Measurements from ENCODE around the gene ASAP2. TPM values are rescaled to one million over a fixed set of nuclear protein-coding genes. Genes with fewer than 3 reads are reported as not detected.

Gene ASAP2
- total and polyA plus RNA-seq, 2 donors (not counting 1 experiment from before 2014, with no cell fraction given): 0.04 TPM; not detected in 1

DNA sequence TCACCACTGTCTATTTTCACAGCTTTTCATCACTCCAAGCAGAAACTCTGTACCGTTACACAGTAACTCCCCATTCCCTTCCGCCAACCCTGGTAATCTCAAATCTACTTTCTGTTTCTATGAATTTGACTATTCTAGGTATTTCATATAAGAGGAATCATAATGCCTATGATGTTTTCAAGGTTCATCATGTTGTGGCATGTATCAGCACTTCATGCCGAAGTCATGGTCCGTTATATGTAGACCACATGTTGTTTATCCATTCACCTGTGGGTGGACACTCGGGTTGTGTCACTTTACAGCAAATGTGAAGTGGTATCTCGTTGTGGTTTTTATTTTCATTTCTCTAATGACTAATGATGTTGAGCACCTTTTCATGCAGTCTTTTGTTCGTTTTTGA is 238.5 kb downstream of the ASAP2 start:
- Histone ChIP-seq H3K79me2 (ENCODE audit: control insufficient read depth, insufficient read depth, low read length) (no peaks in the 10 kb centered on the region), H3K9me3 (ENCODE audit: control extremely low read depth in 1 of 3, control insufficient read depth in 2 of 3, insufficient read depth in 1 of 3, low read length in 2 of 3) (no peaks in the 10 kb centered on the region), H3K4me3 (ENCODE audit: control extremely low read depth in 1 of 5, extremely low read depth in 1 of 5, insufficient read depth in 1 of 5, low read depth in 2 of 5, low read length in 4 of 5) (no peak overlapping the region), H3K9ac (ENCODE audit: low read length) (no peak overlapping the region), H4K20me1 (ENCODE audit: control insufficient read depth, insufficient read depth, low read length, poor library complexity, severe bottlenecking) (no peaks in the 10 kb centered on the region), H3K36me3 (replicated peaks in 1 of 2; ENCODE audit: control extremely low read depth in 1 of 2, control insufficient read depth in 1 of 2, extremely low read depth in 1 of 2, insufficient read depth in 2 of 2, low read length in 1 of 2) (peaks cover 2 to 38% of the 10 kb centered on the region in 2 experiments), H3K27ac (ENCODE audit: low read length in 2 of 2) (no peak overlapping the region), H3K4me1 (ENCODE audit: control insufficient read depth in 2 of 2, insufficient read depth in 2 of 2, low read length in 2 of 2) (no peaks in the 10 kb centered on the region), H2AFZ (ENCODE audit: insufficient read depth, low read depth, low read length, poor library complexity, severe bottlenecking) (no peak overlapping the region), H3K27me3 (replicated peaks in 1 of 4; ENCODE audit: control extremely low read depth in 1 of 4, control insufficient read depth in 3 of 4, insufficient read depth in 4 of 4, low read length in 3 of 4) (no peaks in the 10 kb centered on the region), H3K4me2 (replicated peaks; ENCODE audit: low read depth, low read length, poor library complexity, severe bottlenecking) (no peak overlapping the region)
- Mint-ChIP-seq H3K27me3 (no peaks in the 10 kb centered on the region), H3K4me3 (no peak overlapping the region), H3K9me3 (ENCODE audit: insufficient read depth) (no peaks in the 10 kb centered on the region), H3K27ac (no peak overlapping the region), H3K4me1 (no peaks in the 10 kb centered on the region)
- intact Hi-C loops (cut with micrococcal nuclease): no loop called here
- ChIA-PET CTCF (no interaction called here), POLR2A (no interaction called here)
- DNase-seq (no peak), ATAC-seq (ENCODE audit: low read depth) (no peak)
- 94% methylated on average over 2 of the region's 7 CpGs for WGBS (ENCODE audit: insufficient coverage)
- TF ChIP-seq, protein P1, sequence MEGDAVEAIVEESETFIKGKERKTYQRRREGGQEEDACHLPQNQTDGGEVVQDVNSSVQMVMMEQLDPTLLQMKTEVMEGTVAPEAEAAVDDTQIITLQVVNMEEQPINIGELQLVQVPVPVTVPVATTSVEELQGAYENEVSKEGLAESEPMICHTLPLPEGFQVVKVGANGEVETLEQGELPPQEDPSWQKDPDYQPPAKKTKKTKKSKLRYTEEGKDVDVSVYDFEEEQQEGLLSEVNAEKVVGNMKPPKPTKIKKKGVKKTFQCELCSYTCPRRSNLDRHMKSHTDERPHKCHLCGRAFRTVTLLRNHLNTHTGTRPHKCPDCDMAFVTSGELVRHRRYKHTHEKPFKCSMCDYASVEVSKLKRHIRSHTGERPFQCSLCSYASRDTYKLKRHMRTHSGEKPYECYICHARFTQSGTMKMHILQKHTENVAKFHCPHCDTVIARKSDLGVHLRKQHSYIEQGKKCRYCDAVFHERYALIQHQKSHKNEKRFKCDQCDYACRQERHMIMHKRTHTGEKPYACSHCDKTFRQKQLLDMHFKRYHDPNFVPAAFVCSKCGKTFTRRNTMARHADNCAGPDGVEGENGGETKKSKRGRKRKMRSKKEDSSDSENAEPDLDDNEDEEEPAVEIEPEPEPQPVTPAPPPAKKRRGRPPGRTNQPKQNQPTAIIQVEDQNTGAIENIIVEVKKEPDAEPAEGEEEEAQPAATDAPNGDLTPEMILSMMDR (IDR thresholded peaks at IDR 0.05): no peak
- TF ChIP-seq EZH2 (IDR thresholded peaks at IDR 0.05; ENCODE audit: borderline replicate concordance, insufficient read depth, low read depth, low read length, poor library complexity, severe bottlenecking): no peak

DNA sequence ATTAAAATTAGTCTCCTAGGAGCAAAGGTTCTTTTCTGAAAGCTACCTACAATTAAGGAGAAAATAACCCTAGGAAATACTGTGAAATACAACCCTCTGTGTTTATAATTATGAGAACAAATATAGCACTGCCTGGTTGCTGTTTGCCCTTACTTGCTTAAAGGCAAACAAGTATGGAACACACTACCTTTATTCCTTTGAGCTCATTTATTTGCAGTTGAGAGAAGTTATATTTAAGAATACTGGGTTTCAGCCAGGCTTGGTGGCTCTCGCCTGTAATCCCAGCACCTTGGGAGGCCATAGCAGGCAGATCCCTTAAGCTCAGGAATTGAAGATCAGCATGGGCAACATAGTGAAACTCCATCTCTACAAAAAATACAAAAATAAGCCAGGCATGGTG is 244.6 kb downstream of the ASAP2 start:
- H3K9me3 ChIP-seq (ENCODE audit: control extremely low read depth in 1 of 3, control insufficient read depth in 2 of 3, insufficient read depth in 1 of 3, low read length in 2 of 3): no peaks in the 10 kb centered on the region
- H3K36me3 ChIP-seq (replicated peaks in 1 of 2; ENCODE audit: control extremely low read depth in 1 of 2, control insufficient read depth in 1 of 2, extremely low read depth in 1 of 2, insufficient read depth in 2 of 2, low read length in 1 of 2): peaks cover 0 to 15% of the 10 kb centered on the region in 2 experiments
- H3K4me2 ChIP-seq (replicated peaks; ENCODE audit: low read depth, low read length, poor library complexity, severe bottlenecking): no peak overlapping the region
- H4K20me1 ChIP-seq (ENCODE audit: control insufficient read depth, insufficient read depth, low read length, poor library complexity, severe bottlenecking): no peaks in the 10 kb centered on the region
- TF ChIP-seq, protein P1 (IDR thresholded peaks at IDR 0.05): no peak
- no peak for TF ChIP-seq EZH2 (IDR thresholded peaks at IDR 0.05; ENCODE audit: borderline replicate concordance, insufficient read depth, low read depth, low read length, poor library complexity, severe bottlenecking)
- H3K27ac Mint-ChIP-seq: no peak overlapping the region
- H3K27me3 ChIP-seq (replicated peaks in 1 of 4; ENCODE audit: control extremely low read depth in 1 of 4, control insufficient read depth in 3 of 4, insufficient read depth in 4 of 4, low read length in 3 of 4): no peaks in the 10 kb centered on the region
- H2AFZ ChIP-seq (ENCODE audit: insufficient read depth, low read depth, low read length, poor library complexity, severe bottlenecking): no peak overlapping the region
- H3K27ac ChIP-seq (ENCODE audit: low read length in 2 of 2): no peak overlapping the region
- intact Hi-C loops (cut with micrococcal nuclease): no loop called here
- H3K4me1 Mint-ChIP-seq: no peaks in the 10 kb centered on the region
- no peak overlapping the region for H3K4me3 ChIP-seq (ENCODE audit: control extremely low read depth in 1 of 5, extremely low read depth in 1 of 5, insufficient read depth in 1 of 5, low read depth in 2 of 5, low read length in 4 of 5)
- no peak for DNase-seq
- no peaks in the 10 kb centered on the region for H3K27me3 Mint-ChIP-seq
- H3K79me2 ChIP-seq (ENCODE audit: control insufficient read depth, insufficient read depth, low read length): no peaks in the 10 kb centered on the region
- H3K9me3 Mint-ChIP-seq (ENCODE audit: insufficient read depth): no peaks in the 10 kb centered on the region
- no peak for ATAC-seq (ENCODE audit: low read depth)
- WGBS (ENCODE audit: insufficient coverage): 100% methylated on average over 1 of the region's 1 CpG
- CTCF ChIA-PET: no interaction called here
- no peak overlapping the region for H3K9ac ChIP-seq (ENCODE audit: low read length)
- H3K4me1 ChIP-seq (ENCODE audit: control insufficient read depth in 2 of 2, insufficient read depth in 2 of 2, low read length in 2 of 2): no peaks in the 10 kb centered on the region
- no peak overlapping the region for H3K4me3 Mint-ChIP-seq
- POLR2A ChIA-PET: interaction anchor here (0.7 kb wide), 1 partner anchor 10 kb away, joined by 5 read pairs; no protein-coding TSS in a partner anchor

Other genes starting within 250 kb of the ASAP2 start
- gene MBOAT2, start 203.1 kb upstream of the ASAP2 start, total RNA-seq: 1.3 and 4.7 TPM in 2 replicates
- gene MBOAT2, start 203.1 kb upstream of the ASAP2 start, polyA plus RNA-seq: 0.24 and 2.1 TPM in 2 replicates
- 42.8 and 47.1 TPM in 2 replicates for gene ITGB1BP1, start 216.7 kb downstream of the ASAP2 start, total RNA-seq
- 25.7 and 31.2 TPM in 2 replicates for gene ITGB1BP1, start 216.7 kb downstream of the ASAP2 start, polyA plus RNA-seq
- gene CPSF3, start 216.8 kb downstream of the ASAP2 start, total RNA-seq: 28.0 and 28.4 TPM in 2 replicates
- 13.0 and 18.2 TPM in 2 replicates for gene CPSF3, start 216.8 kb downstream of the ASAP2 start, polyA plus RNA-seq